ENCODE measurements around the gene IRS1. TPM values are rescaled to one million over a fixed set of nuclear protein-coding genes. Genes with fewer than 3 reads are reported as not detected.
A peak's percentile ranks its signal among the peaks of the same experiment; 100 is the strongest.

IRS1 gene
- total RNA-seq, 1 donor = 29.7 TPM

- TF ChIP-seq, protein P1, sequence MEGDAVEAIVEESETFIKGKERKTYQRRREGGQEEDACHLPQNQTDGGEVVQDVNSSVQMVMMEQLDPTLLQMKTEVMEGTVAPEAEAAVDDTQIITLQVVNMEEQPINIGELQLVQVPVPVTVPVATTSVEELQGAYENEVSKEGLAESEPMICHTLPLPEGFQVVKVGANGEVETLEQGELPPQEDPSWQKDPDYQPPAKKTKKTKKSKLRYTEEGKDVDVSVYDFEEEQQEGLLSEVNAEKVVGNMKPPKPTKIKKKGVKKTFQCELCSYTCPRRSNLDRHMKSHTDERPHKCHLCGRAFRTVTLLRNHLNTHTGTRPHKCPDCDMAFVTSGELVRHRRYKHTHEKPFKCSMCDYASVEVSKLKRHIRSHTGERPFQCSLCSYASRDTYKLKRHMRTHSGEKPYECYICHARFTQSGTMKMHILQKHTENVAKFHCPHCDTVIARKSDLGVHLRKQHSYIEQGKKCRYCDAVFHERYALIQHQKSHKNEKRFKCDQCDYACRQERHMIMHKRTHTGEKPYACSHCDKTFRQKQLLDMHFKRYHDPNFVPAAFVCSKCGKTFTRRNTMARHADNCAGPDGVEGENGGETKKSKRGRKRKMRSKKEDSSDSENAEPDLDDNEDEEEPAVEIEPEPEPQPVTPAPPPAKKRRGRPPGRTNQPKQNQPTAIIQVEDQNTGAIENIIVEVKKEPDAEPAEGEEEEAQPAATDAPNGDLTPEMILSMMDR (IDR thresholded peaks at IDR 0.05; ENCODE audit: insufficient read depth, low read length) = no peak
- DNase-seq (ENCODE audit: low read depth) = peak; percentile 15
- peak overlapping the region; percentile 82 for H3K4me3 ChIP-seq (ENCODE audit: low read depth, low read length)
These were observed 638 bp upstream of the IRS1 start for GRCh38 chr2:226799976-226800940.

DNA sequence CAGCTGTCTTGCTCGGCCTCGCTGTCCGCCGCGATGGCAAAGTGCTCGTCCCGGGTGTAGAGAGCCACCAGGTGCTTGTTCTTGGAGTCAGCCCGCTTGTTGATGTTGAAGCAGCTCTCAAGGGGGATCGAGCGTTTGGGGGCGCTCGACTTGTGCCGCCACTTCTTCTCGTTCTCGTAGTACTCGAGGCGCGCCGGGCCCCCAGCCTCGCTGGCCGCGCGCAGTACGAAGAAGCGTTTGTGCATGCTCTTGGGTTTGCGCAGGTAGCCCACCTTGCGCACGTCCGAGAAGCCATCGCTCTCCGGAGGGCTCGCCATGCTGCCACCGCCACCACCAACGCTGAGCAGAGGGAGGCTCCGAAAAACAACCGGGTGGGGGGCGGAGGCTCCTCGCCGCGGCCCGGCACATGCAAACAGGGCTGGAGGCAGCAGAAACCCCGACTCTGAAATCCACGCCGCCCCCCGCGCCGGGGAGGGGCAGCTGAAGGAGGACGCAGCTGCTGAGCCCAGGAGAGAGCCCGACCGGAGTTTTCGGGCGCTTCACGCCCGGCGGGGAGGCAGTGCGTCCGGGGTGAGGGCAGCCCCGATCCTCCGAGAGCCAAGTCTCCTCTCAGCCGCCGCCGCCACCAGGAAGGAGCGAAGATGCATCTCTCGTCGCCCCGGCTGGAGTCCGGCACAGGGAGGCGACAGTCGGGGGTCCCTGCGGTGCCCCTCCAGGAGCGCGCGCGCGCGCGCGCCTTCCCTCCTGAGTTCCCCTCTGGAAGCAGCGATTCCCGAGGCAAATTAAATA, 1.0 kb downstream of the IRS1 start:
- TF ChIP-seq, protein P1 (IDR thresholded peaks at IDR 0.05; ENCODE audit: insufficient read depth, low read length) = no peak
- DNase-seq (ENCODE audit: low read depth) = peak; percentile 45
- peak overlapping the region; percentile 82 for H3K4me3 ChIP-seq (ENCODE audit: low read depth, low read length)

- peak overlapping the region; percentile 82 for H3K4me3 ChIP-seq (ENCODE audit: low read depth, low read length)
- TF ChIP-seq, protein P1 (IDR thresholded peaks at IDR 0.05; ENCODE audit: insufficient read depth, low read length) = no peak
- no peak for DNase-seq (ENCODE audit: low read depth)
These were observed 1.6 kb downstream of the IRS1 start for GRCh38 chr2:226797989-226798421.

GRCh38 chr2:226797289-226797988, 2.2 kb downstream of the IRS1 start:
- DNase-seq (ENCODE audit: low read depth) = no peak

DNA sequence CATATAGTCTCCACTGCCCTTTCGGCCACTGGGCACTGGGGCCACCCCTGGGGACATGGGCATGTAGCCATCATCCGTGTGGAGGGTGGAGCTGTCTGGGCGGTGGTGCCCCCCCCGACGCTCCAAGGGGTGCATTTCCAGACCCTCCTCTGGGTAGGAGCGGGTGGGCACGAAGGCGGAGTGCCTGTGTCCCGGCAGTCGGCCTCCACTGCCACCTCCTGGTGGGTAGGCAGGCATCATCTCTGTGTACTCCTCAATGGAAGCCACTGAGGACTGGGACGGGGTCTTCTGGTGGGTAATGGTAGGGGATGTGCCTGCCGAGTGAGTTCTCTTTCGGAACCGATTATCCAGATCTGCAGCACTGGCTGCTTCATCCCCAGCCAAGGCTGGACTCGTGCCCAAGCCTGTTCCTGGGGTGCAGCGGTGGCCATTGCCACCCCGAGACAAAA, 2.8 kb downstream of the IRS1 start:
- peak overlapping the region; percentile 82 for H3K4me3 ChIP-seq (ENCODE audit: low read depth, low read length)
- TF ChIP-seq, protein P1 (IDR thresholded peaks at IDR 0.05; ENCODE audit: insufficient read depth, low read length) = peak; percentile 43
- DNase-seq (ENCODE audit: low read depth) = no peak

More at GRCh38 chr2:226797289-226797988, 2.2 kb downstream of the IRS1 start:
- H3K4me3 ChIP-seq (ENCODE audit: low read depth, low read length) = peak overlapping the region; percentile 82
- TF ChIP-seq, protein P1 (IDR thresholded peaks at IDR 0.05; ENCODE audit: insufficient read depth, low read length) = no peak

Measured in fibroblast of the aortic adventitia (primary cell).